Measurements from ENCODE around the gene PIGQ. TPM values are rescaled to one million over a fixed set of nuclear protein-coding genes. Genes with fewer than 3 reads are reported as not detected.

The PIGQ gene
- total and polyA plus RNA-seq, 2 of the 13 experiments (the other 11 are each of a cell fraction or from before 2014, with no cell fraction given), result 7.7 to 19.7 TPM

DNA sequence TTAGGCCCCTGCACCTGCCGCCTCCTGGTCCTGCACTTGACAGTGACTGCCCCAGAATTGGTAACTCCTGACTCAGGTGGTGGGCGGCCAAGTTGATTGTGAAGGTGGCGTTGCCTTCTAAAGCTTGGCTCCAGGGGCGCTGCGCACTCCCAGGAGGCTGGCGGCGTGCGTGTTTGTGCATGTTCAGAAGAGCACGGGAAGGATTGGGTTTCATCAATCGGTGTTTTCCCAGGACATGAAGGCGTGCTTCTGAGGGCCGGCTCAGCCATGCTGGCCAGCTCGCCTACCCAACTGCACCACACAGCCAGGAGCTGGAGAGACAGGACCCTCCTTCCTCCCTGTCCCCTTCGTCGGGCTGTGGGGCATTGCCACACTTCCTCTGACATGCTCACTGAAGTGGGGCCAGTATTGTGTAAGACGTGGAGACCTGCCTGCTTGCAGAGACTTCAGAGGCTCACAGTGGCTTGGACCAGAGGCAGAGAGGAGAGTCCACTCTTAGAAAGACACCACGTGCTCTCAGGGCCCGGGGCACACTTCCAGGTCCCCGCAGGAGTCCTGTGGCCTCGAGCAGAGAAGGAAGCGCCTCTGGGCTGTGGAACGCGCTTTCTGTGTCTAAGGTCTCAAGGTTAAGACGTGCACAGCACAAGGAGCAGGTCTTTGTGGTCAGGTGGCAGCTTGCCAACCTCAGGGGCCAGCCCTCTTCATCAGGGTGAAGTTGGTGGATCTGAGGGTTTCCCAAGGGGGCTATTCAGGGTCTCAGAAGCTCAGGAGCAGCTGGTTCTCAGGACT is 22.9 kb downstream of the PIGQ start (continued):
- peak; percentile 44; the same call in 1 of the 2 replicates for TF ChIP-seq HES4 (CRISPR knock-in tag; IDR thresholded peaks at IDR 0.05; ENCODE audit: borderline replicate concordance)
- TF ChIP-seq MAFK (conservative IDR thresholded peaks at IDR 0.05 in 1 of 2, IDR thresholded peaks at IDR 0.05 in 1 of 2; ENCODE audit: low read length in 2 of 2), result no peak
- TF ChIP-seq, protein P1, sequence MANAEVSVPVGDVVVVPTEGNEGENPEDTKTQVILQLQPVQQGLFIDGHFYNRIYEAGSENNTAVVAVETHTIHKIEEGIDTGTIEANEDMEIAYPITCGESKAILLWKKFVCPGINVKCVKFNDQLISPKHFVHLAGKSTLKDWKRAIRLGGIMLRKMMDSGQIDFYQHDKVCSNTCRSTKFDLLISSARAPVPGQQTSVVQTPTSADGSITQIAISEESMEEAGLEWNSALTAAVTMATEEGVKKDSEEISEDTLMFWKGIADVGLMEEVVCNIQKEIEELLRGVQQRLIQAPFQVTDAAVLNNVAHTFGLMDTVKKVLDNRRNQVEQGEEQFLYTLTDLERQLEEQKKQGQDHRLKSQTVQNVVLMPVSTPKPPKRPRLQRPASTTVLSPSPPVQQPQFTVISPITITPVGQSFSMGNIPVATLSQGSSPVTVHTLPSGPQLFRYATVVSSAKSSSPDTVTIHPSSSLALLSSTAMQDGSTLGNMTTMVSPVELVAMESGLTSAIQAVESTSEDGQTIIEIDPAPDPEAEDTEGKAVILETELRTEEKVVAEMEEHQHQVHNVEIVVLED (CRISPR knock-in tag; IDR thresholded peaks at IDR 0.05; ENCODE audit: borderline replicate concordance), result 0 out of 2 replicates have a peak, but pooled peaks have one; percentile 29

DNA sequence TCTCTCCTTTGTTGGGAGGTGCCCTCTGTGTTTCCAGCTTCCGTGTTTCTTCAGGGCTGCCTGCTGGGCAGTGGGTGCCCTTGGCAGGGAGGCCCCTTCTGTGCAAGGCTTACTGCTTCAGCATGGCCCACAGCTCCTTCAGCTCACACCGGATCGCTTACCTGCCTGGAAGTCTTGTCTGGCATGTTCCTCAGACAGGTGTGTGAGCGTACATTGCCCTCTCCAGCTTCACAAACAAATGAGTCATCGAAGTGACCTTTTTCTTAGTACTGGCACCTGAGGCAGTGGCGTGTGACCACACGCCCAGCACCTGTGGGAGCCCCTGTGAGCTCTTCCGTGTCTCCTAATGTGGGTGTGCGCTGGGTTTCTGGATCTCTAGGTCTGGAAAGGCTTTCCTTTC is 23.6 kb downstream of the PIGQ start:
- Histone ChIP-seq H3K4me3 (replicated peaks in 1 of 3; ENCODE audit: insufficient read depth in 1 of 3, low read depth in 2 of 3, low read length in 3 of 3) (no peak overlapping the region), H3K27me3 (ENCODE audit: control insufficient read depth in 1 of 2, insufficient read depth in 2 of 2, low read length in 2 of 2) (no peaks in the 10 kb centered on the region; a peak in 1 of 5 replicates), H3K27ac (ENCODE audit: extremely low read length, insufficient read depth, low read length) (no peak overlapping the region), H3K79me2 (ENCODE audit: insufficient read depth, low read length) (peaks cover 46% of the 10 kb centered on the region), H3K4me2 (ENCODE audit: low read depth, low read length) (no peak overlapping the region; the same call in 1 of the 2 replicates), H3K36me3 (replicated peaks in 1 of 2; ENCODE audit: control insufficient read depth in 1 of 2, insufficient read depth in 2 of 2, low read length in 2 of 2) (peaks cover 4 to 7% of the 10 kb centered on the region in 2 experiments; a peak in 1 of 5 replicates), H4K20me1 (ENCODE audit: insufficient read depth, low read length) (peaks cover 10% of the 10 kb centered on the region; the same call in 1 of the 2 replicates), H2AFZ (ENCODE audit: low read length) (no peak overlapping the region), H3K4me1 (ENCODE audit: insufficient read depth, low read length) (peaks cover 34% of the 10 kb centered on the region), H3K9ac (ENCODE audit: insufficient read depth, low read depth, low read length) (0 out of 2 replicates have a peak overlapping the region, but pooled peaks have one; percentile 15), H3K9me3 (ENCODE audit: low read length) (no peaks in the 10 kb centered on the region)
- FAIRE-seq (no peak), ATAC-seq (no peak), DNase-seq (ENCODE audit: low spot score) (no peak)
- BruUV-seq (replicated peaks), result no TSS peak
- TF ChIP-seq MAFG (CRISPR knock-in tag; IDR thresholded peaks at IDR 0.05) (no peak), HDAC6 (IDR thresholded peaks at IDR 0.05; ENCODE audit: low read depth, low read length) (no peak), NR1H2 (CRISPR knock-in tag; IDR thresholded peaks at IDR 0.05; ENCODE audit: borderline replicate concordance, low read depth) (no peak), ZEB1 (IDR thresholded peaks at IDR 0.05; ENCODE audit: insufficient replicate concordance, low read depth) (peak; percentile 24), FOSL2 (CRISPR knock-in tag; IDR thresholded peaks at IDR 0.05) (peak; percentile 73), SIX1 (CRISPR knock-in tag; IDR thresholded peaks at IDR 0.05; ENCODE audit: borderline replicate concordance) (no peak), ATF7-NPFF (CRISPR knock-in tag; IDR thresholded peaks at IDR 0.05; ENCODE audit: low read depth) (no peak), ZNF354B (CRISPR knock-in tag; IDR thresholded peaks at IDR 0.05) (no peak)
- WGBS (ENCODE audit: low lambda C conversion rate), result 96% methylated on average over 7 of the region's 9 CpGs
- in situ Hi-C loops (cut with HindIII; ENCODE audit: extremely low pct_ligation_motif_present, low pct_unique_long_range_greater_than_20kb), result no loop called here
- ChIA-PET CTCF (ENCODE audit: low intra/inter-chr PET ratio, low total read pairs) (no interaction called here), POLR2A (interaction anchor here (1.3 kb wide), 1 partner anchor 35 kb away, joined by 3 read pairs; no protein-coding TSS in a partner anchor)
- intact Hi-C loops (cut with micrococcal nuclease; ENCODE audit: unreplicated experiment), result no loop called here

All from HepG2 (cell line).